ENCODE results near the gene UQCRC2. TPM values are rescaled to one million over a fixed set of nuclear protein-coding genes. Genes with fewer than 3 reads are reported as not detected.

UQCRC2 gene
- total and polyA plus RNA-seq, 2 donors (not counting 1 experiment from before 2014, with no cell fraction given): 84.3 to 150 TPM

DNA sequence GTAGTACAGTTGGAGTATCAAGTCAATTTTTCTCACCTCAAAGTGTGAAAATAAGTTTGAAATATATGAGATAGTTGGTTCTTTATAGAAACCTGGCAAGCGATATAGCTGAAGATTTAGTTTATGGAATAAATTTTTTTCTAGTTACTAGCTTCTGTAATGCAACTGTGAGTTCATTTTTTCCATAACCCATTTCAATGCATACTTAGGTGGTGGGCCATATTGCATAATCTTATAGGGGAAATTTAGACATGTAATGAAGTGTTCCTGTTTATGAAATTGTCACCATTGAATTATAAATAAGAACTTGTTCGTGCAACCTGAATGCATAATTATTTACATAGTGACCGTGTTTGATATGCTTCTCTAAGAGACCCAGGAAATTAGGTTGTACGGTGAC is 63.8 kb downstream of the UQCRC2 start:
- no peak overlapping the region for H3K4me2 ChIP-seq (replicated peaks; ENCODE audit: low read depth, low read length, poor library complexity, severe bottlenecking)
- H3K9ac ChIP-seq (ENCODE audit: low read length): no peak overlapping the region
- H3K4me3 ChIP-seq (ENCODE audit: control extremely low read depth in 1 of 5, extremely low read depth in 1 of 5, insufficient read depth in 1 of 5, low read depth in 2 of 5, low read length in 4 of 5): no peak overlapping the region
- ChIA-PET CTCF (interaction anchor here (1.4 to 2.7 kb wide), 4 partner anchors 13 to 172 kb away, joined by 4 to 16 read pairs (median 8); no protein-coding TSS in a partner anchor), POLR2A (no interaction called here)
- WGBS (ENCODE audit: insufficient coverage): no CpG with 5 or more reads among the region's 4 CpGs
- no peak overlapping the region for H3K27ac Mint-ChIP-seq
- H3K4me3 Mint-ChIP-seq: no peak overlapping the region
- H3K79me2 ChIP-seq (ENCODE audit: control insufficient read depth, insufficient read depth, low read length): peaks cover 79% of the 10 kb centered on the region
- H3K4me1 ChIP-seq (ENCODE audit: control insufficient read depth in 2 of 2, insufficient read depth in 2 of 2, low read length in 2 of 2): peaks cover 13 to 15% of the 10 kb centered on the region in 2 donors
- H3K27me3 ChIP-seq (replicated peaks in 1 of 4; ENCODE audit: control extremely low read depth in 1 of 4, control insufficient read depth in 3 of 4, insufficient read depth in 4 of 4, low read length in 3 of 4): no peaks in the 10 kb centered on the region
- no peak overlapping the region for H2AFZ ChIP-seq (ENCODE audit: insufficient read depth, low read depth, low read length, poor library complexity, severe bottlenecking)
- H3K27ac ChIP-seq (ENCODE audit: low read length in 2 of 2): no peak overlapping the region
- no peaks in the 10 kb centered on the region for H3K9me3 Mint-ChIP-seq (ENCODE audit: insufficient read depth)
- no peaks in the 10 kb centered on the region for H3K36me3 ChIP-seq (replicated peaks in 1 of 2; ENCODE audit: control extremely low read depth in 1 of 2, control insufficient read depth in 1 of 2, extremely low read depth in 1 of 2, insufficient read depth in 2 of 2, low read length in 1 of 2)
- no peak for ATAC-seq (ENCODE audit: low read depth)
- H3K9me3 ChIP-seq (ENCODE audit: control extremely low read depth in 1 of 3, control insufficient read depth in 2 of 3, insufficient read depth in 1 of 3, low read length in 2 of 3): no peaks in the 10 kb centered on the region
- TF ChIP-seq, protein P1, sequence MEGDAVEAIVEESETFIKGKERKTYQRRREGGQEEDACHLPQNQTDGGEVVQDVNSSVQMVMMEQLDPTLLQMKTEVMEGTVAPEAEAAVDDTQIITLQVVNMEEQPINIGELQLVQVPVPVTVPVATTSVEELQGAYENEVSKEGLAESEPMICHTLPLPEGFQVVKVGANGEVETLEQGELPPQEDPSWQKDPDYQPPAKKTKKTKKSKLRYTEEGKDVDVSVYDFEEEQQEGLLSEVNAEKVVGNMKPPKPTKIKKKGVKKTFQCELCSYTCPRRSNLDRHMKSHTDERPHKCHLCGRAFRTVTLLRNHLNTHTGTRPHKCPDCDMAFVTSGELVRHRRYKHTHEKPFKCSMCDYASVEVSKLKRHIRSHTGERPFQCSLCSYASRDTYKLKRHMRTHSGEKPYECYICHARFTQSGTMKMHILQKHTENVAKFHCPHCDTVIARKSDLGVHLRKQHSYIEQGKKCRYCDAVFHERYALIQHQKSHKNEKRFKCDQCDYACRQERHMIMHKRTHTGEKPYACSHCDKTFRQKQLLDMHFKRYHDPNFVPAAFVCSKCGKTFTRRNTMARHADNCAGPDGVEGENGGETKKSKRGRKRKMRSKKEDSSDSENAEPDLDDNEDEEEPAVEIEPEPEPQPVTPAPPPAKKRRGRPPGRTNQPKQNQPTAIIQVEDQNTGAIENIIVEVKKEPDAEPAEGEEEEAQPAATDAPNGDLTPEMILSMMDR (IDR thresholded peaks at IDR 0.05): no peak
- no peak for TF ChIP-seq EZH2 (IDR thresholded peaks at IDR 0.05; ENCODE audit: borderline replicate concordance, insufficient read depth, low read depth, low read length, poor library complexity, severe bottlenecking)
- H4K20me1 ChIP-seq (ENCODE audit: control insufficient read depth, insufficient read depth, low read length, poor library complexity, severe bottlenecking): peaks cover 66% of the 10 kb centered on the region
- intact Hi-C loops (cut with micrococcal nuclease): no loop called here
- no peaks in the 10 kb centered on the region for H3K27me3 Mint-ChIP-seq
- DNase-seq: no peak
- peaks cover 57% of the 10 kb centered on the region for H3K4me1 Mint-ChIP-seq

DNA sequence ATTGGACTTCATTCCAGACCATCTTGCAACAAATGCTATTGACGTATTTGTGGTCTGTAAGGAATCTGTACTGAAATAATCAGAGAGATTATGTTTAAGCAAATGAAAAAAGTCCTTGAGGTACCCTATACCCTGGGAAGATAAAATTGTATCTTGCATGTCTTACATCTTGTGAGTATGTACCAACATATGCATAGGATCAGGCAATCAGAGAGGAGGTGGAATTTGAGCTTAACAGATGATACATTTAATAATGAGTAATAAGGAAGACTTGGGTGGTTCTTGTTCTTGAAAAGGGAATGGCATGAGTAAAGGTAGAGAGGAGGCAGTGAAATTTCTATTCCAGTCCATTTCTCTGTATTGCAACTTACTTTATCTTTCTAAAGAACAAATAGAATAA is 65.4 kb downstream of the UQCRC2 start:
- H3K27me3 ChIP-seq (replicated peaks in 1 of 4; ENCODE audit: control extremely low read depth in 1 of 4, control insufficient read depth in 3 of 4, insufficient read depth in 4 of 4, low read length in 3 of 4): no peaks in the 10 kb centered on the region
- H3K9ac ChIP-seq (ENCODE audit: low read length): no peak overlapping the region
- peaks cover 46% of the 10 kb centered on the region for H3K4me1 Mint-ChIP-seq
- ATAC-seq (ENCODE audit: low read depth) (no peak), DNase-seq (no peak)
- H3K27me3 Mint-ChIP-seq: no peaks in the 10 kb centered on the region
- H2AFZ ChIP-seq (ENCODE audit: insufficient read depth, low read depth, low read length, poor library complexity, severe bottlenecking): no peak overlapping the region
- CTCF ChIA-PET: no interaction called here
- TF ChIP-seq, protein P1 (IDR thresholded peaks at IDR 0.05): no peak
- no peak for TF ChIP-seq EZH2 (IDR thresholded peaks at IDR 0.05; ENCODE audit: borderline replicate concordance, insufficient read depth, low read depth, low read length, poor library complexity, severe bottlenecking)
- intact Hi-C loops (cut with micrococcal nuclease): no loop called here
- H3K27ac ChIP-seq (ENCODE audit: low read length in 2 of 2): no peak overlapping the region
- H3K4me3 Mint-ChIP-seq: no peak overlapping the region
- H3K4me1 ChIP-seq (ENCODE audit: control insufficient read depth in 2 of 2, insufficient read depth in 2 of 2, low read length in 2 of 2): peaks cover 12 to 14% of the 10 kb centered on the region in 2 donors
- no peaks in the 10 kb centered on the region for H3K9me3 ChIP-seq (ENCODE audit: control extremely low read depth in 1 of 3, control insufficient read depth in 2 of 3, insufficient read depth in 1 of 3, low read length in 2 of 3)
- H3K79me2 ChIP-seq (ENCODE audit: control insufficient read depth, insufficient read depth, low read length): peaks cover 86% of the 10 kb centered on the region
- peaks cover 71% of the 10 kb centered on the region for H4K20me1 ChIP-seq (ENCODE audit: control insufficient read depth, insufficient read depth, low read length, poor library complexity, severe bottlenecking)
- H3K27ac Mint-ChIP-seq: no peak overlapping the region
- no peaks in the 10 kb centered on the region for H3K9me3 Mint-ChIP-seq (ENCODE audit: insufficient read depth)
- POLR2A ChIA-PET: no interaction called here
- H3K4me3 ChIP-seq (ENCODE audit: control extremely low read depth in 1 of 5, extremely low read depth in 1 of 5, insufficient read depth in 1 of 5, low read depth in 2 of 5, low read length in 4 of 5): no peak overlapping the region
- no CpG with 5 or more reads among the region's 1 CpG for WGBS (ENCODE audit: insufficient coverage)
- H3K36me3 ChIP-seq (replicated peaks in 1 of 2; ENCODE audit: control extremely low read depth in 1 of 2, control insufficient read depth in 1 of 2, extremely low read depth in 1 of 2, insufficient read depth in 2 of 2, low read length in 1 of 2): peaks cover 0 to 3% of the 10 kb centered on the region in 2 experiments
- H3K4me2 ChIP-seq (replicated peaks; ENCODE audit: low read depth, low read length, poor library complexity, severe bottlenecking): no peak overlapping the region
